CD4-positive, alpha-beta T cell treated with Interleukin-10 for 1 hour (primary cell): ENCODE data around the gene CRTAP.
"Not testable (repeated sequence)": the region's sequence is repeated elsewhere in the genome, so short reads cannot be mapped to it uniquely, and the experiment has no call there.

Experiments
- DNase-seq: peaks from one replicate; pipeline ENCODE4 v3.0.0-alpha.2; 2020

CRTAP gene

GRCh38 chr3:33181641-33182040 lies 67.8 kb downstream of the CRTAP start:
- not testable (repeated sequence) for DNase-seq

- DNase-seq, result no peak
Observed at GRCh38 chr3:33184863-33185262, 71.0 kb downstream of the CRTAP start.

GRCh38 chr3:33186524-33187367 lies 72.9 kb downstream of the CRTAP start:
- no peak for DNase-seq

GRCh38 chr3:33187368-33187634 lies 73.5 kb downstream of the CRTAP start:
- DNase-seq, result no peak

GRCh38 chr3:33194303-33194702 lies 80.5 kb downstream of the CRTAP start:
- no peak for DNase-seq

GRCh38 chr3:33196538-33196937 lies 82.7 kb downstream of the CRTAP start:
- no peak for DNase-seq
